HAP-1 (cell line): ENCODE measurements around the gene PANX1.
A peak's percentile ranks its signal among the peaks of the same experiment; 100 is the strongest.

Source experiments
- DNase-seq, 2 experiments: peaks; one replicate each; pipeline ENCODE4 v3.0.0-alpha.2; 2016 to 2020; ENCODE audit warnings: low spot score in 2 of 2
- H3K27me3 ChIP-seq: fragments of 250-450 bp; sonication (Bioruptor Pico); 2 replicates; pipeline ENCODE4 v1.5.1; 2020; ENCODE audit warnings: low read depth, mild to moderate bottlenecking, moderate library complexity
- H3K36me3 ChIP-seq: fragments of 250-450 bp; sonication (Bioruptor Pico); replicated peaks from 2 replicates; pipeline ENCODE4 v1.5.1; 2020; ENCODE audit warnings: mild to moderate bottlenecking
- H3K4me1 ChIP-seq: fragments of 250-450 bp; sonication (Bioruptor Pico); 2 replicates; pipeline ENCODE4 v1.5.1; 2020; ENCODE audit warnings: mild to moderate bottlenecking
- H3K4me3 ChIP-seq: fragments of 250-450 bp; sonication (Bioruptor Pico); 2 replicates; pipeline ENCODE4 v1.5.1; 2020; ENCODE audit warnings: mild to moderate bottlenecking, moderate library complexity
- H3K9me3 ChIP-seq: fragments of 250-450 bp; sonication (Bioruptor Pico); 2 replicates; pipeline ENCODE4 v1.5.1; 2020; ENCODE audit warnings: mild to moderate bottlenecking, moderate library complexity
- in situ Hi-C: fragments of 300-500 bp; cut with MboI; formaldehyde crosslinking; loops from 3 replicates; pipeline ENCODE4 v1.14.3; 2020; ENCODE audit warnings: low sequenced_read_pairs, inconsistent platforms, mixed read lengths

Gene PANX1

DNA sequence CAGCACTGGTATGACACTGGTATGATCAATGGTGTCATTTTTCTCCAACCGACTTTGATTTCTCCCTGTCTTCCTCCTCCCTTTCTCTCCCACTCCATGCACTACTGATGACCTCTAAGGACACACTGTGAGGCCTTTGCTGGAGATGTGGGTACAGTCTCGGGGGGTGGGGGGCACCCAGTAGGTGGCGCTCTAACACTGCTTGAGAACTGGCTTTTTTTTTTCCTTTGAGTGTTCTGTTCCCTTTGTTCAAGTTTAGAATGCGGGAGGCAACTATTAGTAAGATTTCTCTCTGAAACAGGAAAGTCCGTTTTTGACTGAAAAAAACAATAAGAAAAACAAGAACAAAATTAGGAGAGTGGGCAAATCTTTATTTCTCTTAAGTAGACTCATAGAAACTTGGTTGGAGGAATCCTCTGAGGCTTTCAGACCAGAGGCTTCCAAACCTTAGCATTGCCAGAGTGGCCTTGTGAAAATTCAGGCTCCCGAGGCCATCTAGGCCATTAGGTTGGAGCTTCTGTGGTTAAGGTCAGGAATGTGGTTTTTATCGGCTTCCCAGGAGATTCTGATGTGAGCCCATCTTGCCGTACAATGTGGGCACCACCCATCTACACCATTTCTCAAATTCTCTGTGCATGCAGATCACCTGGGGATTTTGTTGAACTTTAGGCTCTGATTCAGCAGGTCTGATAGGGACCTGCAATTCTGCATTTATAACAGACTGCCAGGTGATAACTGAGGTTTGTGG is 43.2 kb downstream of the PANX1 start:
- Histone ChIP-seq H3K9me3 (no peaks in the 10 kb centered on the region), H3K4me3 (no peak overlapping the region), H3K36me3 (no peaks in the 10 kb centered on the region), H3K4me1 (no peaks in the 10 kb centered on the region), H3K27me3 (no peaks in the 10 kb centered on the region)
- in situ Hi-C loops, result no loop called here
- peak in 1 of 2 experiments; percentile 74 for DNase-seq

- in situ Hi-C loops, result no loop called here
- H3K4me1 ChIP-seq, result no peaks in the 10 kb centered on the region
- H3K4me3 ChIP-seq, result no peak overlapping the region
- no peak for DNase-seq
- no peaks in the 10 kb centered on the region for H3K27me3 ChIP-seq
- no peaks in the 10 kb centered on the region for H3K9me3 ChIP-seq
- no peaks in the 10 kb centered on the region; the same call in 1 of the 2 replicates for H3K36me3 ChIP-seq
These were observed 46.9 kb downstream of the PANX1 start for GRCh38 chr11:94175535-94175934.

DNA sequence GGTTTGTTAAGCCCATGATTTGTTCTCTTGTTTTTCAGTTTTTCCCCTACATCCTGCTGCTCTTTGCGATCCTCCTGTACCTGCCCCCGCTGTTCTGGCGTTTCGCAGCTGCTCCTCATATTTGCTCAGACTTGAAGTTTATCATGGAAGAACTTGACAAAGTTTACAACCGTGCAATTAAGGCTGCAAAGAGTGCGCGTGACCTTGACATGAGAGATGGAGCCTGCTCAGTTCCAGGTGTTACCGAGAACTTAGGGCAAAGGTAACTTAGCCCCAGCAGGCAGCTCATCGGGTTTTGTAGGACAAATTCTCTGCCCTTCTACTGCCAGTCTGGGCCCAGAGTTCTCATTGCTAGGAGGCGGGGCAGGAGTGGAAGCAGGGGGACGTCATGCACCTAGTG is 49.7 kb downstream of the PANX1 start:
- no peak overlapping the region for H3K4me3 ChIP-seq
- in situ Hi-C loops, result no loop called here
- no peak for DNase-seq

DNA sequence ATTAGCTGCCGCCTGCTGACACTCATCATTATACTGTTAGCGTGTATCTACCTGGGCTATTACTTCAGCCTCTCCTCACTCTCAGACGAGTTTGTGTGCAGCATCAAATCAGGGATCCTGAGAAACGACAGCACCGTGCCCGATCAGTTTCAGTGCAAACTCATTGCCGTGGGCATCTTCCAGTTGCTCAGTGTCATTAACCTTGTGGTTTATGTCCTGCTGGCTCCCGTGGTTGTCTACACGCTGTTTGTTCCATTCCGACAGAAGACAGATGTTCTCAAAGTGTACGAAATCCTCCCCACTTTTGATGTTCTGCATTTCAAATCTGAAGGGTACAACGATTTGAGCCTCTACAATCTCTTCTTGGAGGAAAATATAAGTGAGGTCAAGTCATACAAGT is 51.1 kb downstream of the PANX1 start:
- Histone ChIP-seq H3K4me3 (no peak overlapping the region), H3K27me3 (no peaks in the 10 kb centered on the region), H3K9me3 (no peaks in the 10 kb centered on the region), H3K4me1 (peaks cover 4% of the 10 kb centered on the region), H3K36me3 (peaks cover 4% of the 10 kb centered on the region)
- in situ Hi-C loops, result no loop called here
- DNase-seq, result no peak

More for the DNA sequence above, 49.7 kb downstream of the PANX1 start:
- no peaks in the 10 kb centered on the region for H3K27me3 ChIP-seq
- H3K4me1 ChIP-seq, result no peaks in the 10 kb centered on the region
- H3K36me3 ChIP-seq, result no peaks in the 10 kb centered on the region; the same call in 1 of the 2 replicates
- H3K9me3 ChIP-seq, result no peaks in the 10 kb centered on the region

GRCh38 chr11:94181526-94181925 is 52.9 kb downstream of the PANX1 start:
- Histone ChIP-seq H3K4me1 (peaks cover 4% of the 10 kb centered on the region), H3K27me3 (no peaks in the 10 kb centered on the region), H3K9me3 (no peaks in the 10 kb centered on the region), H3K36me3 (peaks cover 4% of the 10 kb centered on the region), H3K4me3 (no peak overlapping the region)
- in situ Hi-C loops, result no loop called here
- DNase-seq, result no peak

DNA sequence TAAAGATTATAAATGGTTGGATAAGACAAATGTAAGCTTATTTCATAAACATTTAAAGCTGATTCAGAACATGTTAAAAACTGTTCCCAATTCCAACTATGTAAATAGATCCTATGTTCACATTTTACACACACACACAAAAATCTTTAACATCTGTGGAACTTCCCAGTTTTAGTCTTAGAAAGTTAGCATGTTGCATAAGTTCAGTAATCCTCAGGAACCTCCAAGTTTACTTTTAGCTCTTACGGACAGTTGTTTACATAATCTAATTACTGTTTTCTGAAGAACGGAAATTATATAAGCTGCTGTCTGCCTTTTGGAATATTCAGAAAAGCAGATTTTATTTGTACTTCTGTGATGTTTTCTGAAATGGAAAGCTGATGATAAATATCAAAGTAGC is 53.3 kb downstream of the PANX1 start:
- in situ Hi-C loops, result no loop called here

DNA sequence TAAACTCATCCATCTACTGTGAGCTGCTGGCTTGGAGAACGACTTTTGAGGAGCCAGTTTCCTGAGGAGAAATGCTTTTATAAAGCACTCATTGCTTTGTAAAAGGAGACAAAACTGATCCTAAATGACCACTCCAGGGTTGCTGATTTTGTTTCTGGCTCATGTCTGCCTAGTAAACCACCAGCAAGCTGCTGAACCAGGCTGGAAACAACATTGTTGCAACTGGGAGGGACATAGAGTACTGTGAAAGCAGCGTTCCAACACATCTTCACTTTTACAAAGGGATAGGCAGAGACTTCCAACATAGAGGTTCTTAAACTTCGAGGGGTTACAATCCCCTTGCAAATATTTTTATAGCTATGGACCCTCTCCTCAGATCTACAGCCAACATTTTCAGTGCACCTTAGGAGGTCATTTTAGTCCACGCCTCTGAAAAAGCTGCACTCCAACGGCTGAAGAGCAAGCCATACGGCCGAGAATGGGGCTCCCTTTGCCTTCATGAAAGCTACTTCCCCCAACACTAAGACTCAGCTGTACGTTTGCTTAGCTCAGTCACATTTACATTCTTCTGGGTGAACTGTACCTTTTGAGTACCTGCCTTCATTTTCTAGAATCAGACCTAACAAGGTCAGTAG is 54.7 kb downstream of the PANX1 start:
- DNase-seq, result no peak
- H3K4me3 ChIP-seq, result no peak overlapping the region
- H3K4me1 ChIP-seq, result peaks cover 4% of the 10 kb centered on the region
- H3K27me3 ChIP-seq, result no peaks in the 10 kb centered on the region
- in situ Hi-C loops, result no loop called here
- peaks cover 4% of the 10 kb centered on the region for H3K36me3 ChIP-seq
- no peaks in the 10 kb centered on the region for H3K9me3 ChIP-seq

More for the DNA sequence above, 53.3 kb downstream of the PANX1 start:
- no peak for DNase-seq
- Histone ChIP-seq H3K4me3 (no peak overlapping the region), H3K36me3 (peaks cover 4% of the 10 kb centered on the region), H3K9me3 (no peaks in the 10 kb centered on the region), H3K27me3 (no peaks in the 10 kb centered on the region), H3K4me1 (peaks cover 4% of the 10 kb centered on the region)

DNA sequence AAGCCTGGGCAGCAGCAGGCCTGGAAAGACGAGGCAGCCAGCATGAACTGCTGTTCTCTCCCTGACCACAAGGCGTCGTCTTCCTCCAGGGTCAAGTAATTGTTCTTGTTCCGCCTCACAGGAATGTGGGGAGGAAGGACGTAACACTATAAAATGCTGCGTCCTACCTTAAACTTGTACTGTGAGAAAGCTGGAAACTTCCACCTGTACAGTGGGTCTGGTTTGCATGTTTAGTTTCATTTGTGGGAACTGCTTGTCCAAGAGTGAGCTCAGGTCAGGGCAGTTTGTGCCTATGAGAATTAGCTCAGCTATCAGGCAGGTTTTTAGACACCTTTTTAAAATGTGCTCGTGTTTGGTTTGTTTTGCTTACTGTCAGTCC is 55.2 kb downstream of the PANX1 start:
- Histone ChIP-seq H3K4me1 (peaks cover 4% of the 10 kb centered on the region), H3K27me3 (no peaks in the 10 kb centered on the region), H3K9me3 (no peaks in the 10 kb centered on the region), H3K4me3 (no peak overlapping the region), H3K36me3 (peaks cover 4% of the 10 kb centered on the region)
- in situ Hi-C loops, result no loop called here
- DNase-seq, result peak; percentile 51 to 83

DNA sequence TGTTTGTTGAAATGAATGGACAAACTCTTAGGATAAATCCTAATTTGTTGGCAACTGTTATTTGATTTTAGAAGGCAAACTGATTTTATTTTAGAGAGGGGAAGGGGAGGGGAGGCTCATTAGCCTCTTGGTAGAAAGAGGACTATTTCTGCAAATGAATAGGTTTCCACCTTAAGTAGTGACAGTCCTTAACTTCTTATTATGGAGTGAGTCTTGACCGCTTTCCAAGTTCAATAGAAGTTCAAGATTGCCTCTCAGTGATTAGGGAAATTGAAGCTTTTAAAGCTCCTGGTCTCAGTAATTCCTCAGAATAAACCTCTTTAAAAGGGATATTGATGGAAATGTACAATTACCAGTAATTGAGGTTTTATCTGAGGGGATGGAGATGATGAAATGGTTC is 55.7 kb downstream of the PANX1 start:
- Histone ChIP-seq H3K27me3 (no peaks in the 10 kb centered on the region), H3K9me3 (no peaks in the 10 kb centered on the region), H3K36me3 (peaks cover 4% of the 10 kb centered on the region; the same call in 1 of the 2 replicates), H3K4me3 (no peak overlapping the region), H3K4me1 (peaks cover 4% of the 10 kb centered on the region)
- DNase-seq, result no peak
- in situ Hi-C loops, result no loop called here

- in situ Hi-C loops, result no loop called here
- H3K9me3 ChIP-seq, result no peaks in the 10 kb centered on the region
- no peak overlapping the region for H3K4me3 ChIP-seq
- no peaks in the 10 kb centered on the region for H3K27me3 ChIP-seq
- peaks cover 4% of the 10 kb centered on the region for H3K4me1 ChIP-seq
- no peak for DNase-seq
- peaks cover 4% of the 10 kb centered on the region; the same call in 1 of the 2 replicates for H3K36me3 ChIP-seq
These were observed 56.2 kb downstream of the PANX1 start for GRCh38 chr11:94184846-94185245.

DNA sequence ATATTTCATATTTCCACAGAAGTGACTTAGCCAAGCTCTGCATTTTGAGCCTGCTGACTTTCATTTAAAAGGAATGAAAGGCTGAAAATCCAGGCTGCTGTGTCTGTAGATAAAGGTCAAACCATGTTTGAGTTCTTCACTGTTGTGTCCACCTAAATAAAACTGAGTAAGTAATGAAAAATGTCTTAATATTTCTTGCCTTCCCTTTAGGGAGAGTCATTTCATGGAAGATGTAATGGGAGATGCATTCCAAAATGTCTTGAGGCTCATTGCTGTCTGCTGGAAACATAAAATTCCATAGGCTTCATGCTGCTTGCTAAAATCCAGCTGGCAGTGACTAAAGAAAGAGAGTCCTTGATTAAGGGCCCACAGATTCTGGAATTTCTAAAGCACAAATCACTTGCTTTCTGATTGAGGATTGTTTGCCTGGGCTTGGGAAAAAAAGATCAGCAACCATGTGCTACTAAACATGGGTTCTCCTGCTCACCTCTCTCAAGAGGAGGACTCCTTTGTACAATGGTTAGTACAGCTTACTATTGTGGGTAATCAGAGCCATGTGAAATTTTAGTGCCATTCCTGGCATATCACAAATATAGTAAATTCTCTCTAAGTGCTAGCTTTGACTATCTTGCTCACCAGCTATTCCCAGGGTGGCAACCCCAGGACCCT is 56.9 kb downstream of the PANX1 start:
- DNase-seq, result no peak
- H3K4me3 ChIP-seq, result no peak overlapping the region
- H3K36me3 ChIP-seq, result peaks cover 4% of the 10 kb centered on the region; the same call in 1 of the 2 replicates
- in situ Hi-C loops, result no loop called here
- peaks cover 4% of the 10 kb centered on the region for H3K4me1 ChIP-seq
- no peaks in the 10 kb centered on the region for H3K9me3 ChIP-seq
- H3K27me3 ChIP-seq, result no peaks in the 10 kb centered on the region

DNA sequence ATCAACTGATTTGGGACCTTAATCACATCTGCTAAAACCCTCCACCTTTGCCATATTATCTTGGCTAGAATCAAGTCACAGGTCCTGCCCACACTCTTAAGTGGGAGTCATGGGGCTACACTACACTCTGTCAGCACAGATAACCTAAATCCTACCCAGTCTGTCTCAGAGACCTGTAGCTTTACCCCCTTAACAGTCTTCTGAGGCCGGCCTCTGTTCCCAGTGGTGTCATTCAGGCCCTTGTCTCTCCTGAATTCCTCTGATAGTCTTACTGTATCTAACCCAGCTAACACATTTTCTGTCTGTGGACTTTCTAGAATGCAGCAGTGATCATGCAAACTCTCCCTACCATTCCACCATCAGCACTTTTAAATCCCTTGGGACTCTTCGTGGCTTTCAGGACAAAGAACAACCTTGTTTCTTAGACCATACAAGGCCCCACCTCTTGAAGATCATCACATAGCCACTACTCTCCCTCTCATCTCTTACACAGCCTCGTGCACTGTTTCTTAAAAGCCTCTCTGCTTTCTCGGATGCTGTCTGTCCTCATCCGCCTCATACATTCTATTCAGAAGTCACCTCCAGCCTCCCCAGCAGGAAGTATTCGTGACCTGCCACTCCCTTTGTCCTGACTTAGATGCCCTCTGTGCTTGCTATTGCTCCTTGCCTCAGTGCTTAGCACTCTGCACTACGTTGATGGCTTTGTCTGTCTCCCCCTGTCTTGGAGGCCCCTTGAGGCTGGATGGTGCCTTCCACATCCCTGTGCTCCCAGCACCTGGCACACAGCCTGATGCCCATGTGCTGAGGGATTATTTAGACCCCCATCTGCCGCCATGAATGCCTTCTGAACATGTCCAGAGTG is 57.9 kb downstream of the PANX1 start:
- DNase-seq, result no peak
- H3K4me3 ChIP-seq, result no peak overlapping the region
- no peaks in the 10 kb centered on the region for H3K27me3 ChIP-seq
- H3K4me1 ChIP-seq, result peaks cover 4% of the 10 kb centered on the region
- in situ Hi-C loops, result no loop called here
- no peaks in the 10 kb centered on the region for H3K9me3 ChIP-seq
- H3K36me3 ChIP-seq, result peaks cover 4% of the 10 kb centered on the region; the same call in 1 of the 2 replicates

GRCh38 chr11:94193288-94193687 is 64.6 kb downstream of the PANX1 start:
- no peaks in the 10 kb centered on the region for H3K27me3 ChIP-seq
- in situ Hi-C loops, result no loop called here
- H3K36me3 ChIP-seq, result no peaks in the 10 kb centered on the region
- no peak for DNase-seq
- H3K4me3 ChIP-seq, result no peak overlapping the region
- H3K9me3 ChIP-seq, result no peaks in the 10 kb centered on the region
- no peaks in the 10 kb centered on the region for H3K4me1 ChIP-seq
